Astrocyte of the cerebellum (primary cell): ENCODE results near the gene CUEDC1.

Experiments
- DNase-seq: peaks from one replicate; pipeline ENCODE4 v3.0.0-alpha.2; 2011; ENCODE audit warnings: low read depth
- H3K4me3 ChIP-seq: 2 replicates; pipeline ENCODE4 v1.5.1; 2011; ENCODE audit warnings: mild to moderate bottlenecking, low read depth, low read length, moderate library complexity
- CTCF ChIP-seq: IDR thresholded peaks from 2 replicates; pipeline ENCODE4 v1.5.1; 2012; ENCODE audit warnings: low read length, low read depth, moderate library complexity, mild to moderate bottlenecking; ENCODE audit errors: missing control alignments
- in situ Hi-C: cut with HindIII; loops from 2 replicates; pipeline ENCODE4 v1.10.0; 2017; ENCODE audit warnings: low sequenced_read_pairs

Gene CUEDC1

GRCh38 chr17:57833179-57833939, 121.9 kb downstream of the CUEDC1 start:
- in situ Hi-C loops: no loop called here
- H3K4me3 ChIP-seq: peak overlapping the region; percentile 33
- DNase-seq: peak; percentile 57

GRCh38 chr17:57832314-57833178, 122.7 kb downstream of the CUEDC1 start:
- DNase-seq: no peak
- in situ Hi-C loops: no loop called here
- TF ChIP-seq CTCF: no peak
- H3K4me3 ChIP-seq: no peak overlapping the region

More at GRCh38 chr17:57833179-57833939, 121.9 kb downstream of the CUEDC1 start:
- TF ChIP-seq CTCF: peak; percentile 90

GRCh38 chr17:57830880-57831279, 124.3 kb downstream of the CUEDC1 start:
- in situ Hi-C loops: no loop called here
- TF ChIP-seq CTCF: no peak
- DNase-seq: no peak
- H3K4me3 ChIP-seq: no peak overlapping the region

- H3K4me3 ChIP-seq: no peak overlapping the region
- DNase-seq: no peak
- TF ChIP-seq CTCF: no peak
- in situ Hi-C loops: no loop called here
Observed at GRCh38 chr17:57823469-57824401, 131.5 kb downstream of the CUEDC1 start.

- DNase-seq: no peak
- no peak overlapping the region for H3K4me3 ChIP-seq
- in situ Hi-C loops: no loop called here
- no peak for TF ChIP-seq CTCF
Observed at GRCh38 chr17:57819867-57820266, 135.3 kb downstream of the CUEDC1 start.

GRCh38 chr17:57819285-57819684, 135.9 kb downstream of the CUEDC1 start:
- in situ Hi-C loops: no loop called here
- H3K4me3 ChIP-seq: no peak overlapping the region
- DNase-seq: no peak
- no peak for TF ChIP-seq CTCF
